T follicular helper cell (primary cell): Measurements from ENCODE around the gene SMR3B.

ENCODE experiments used
- DNase-seq: peaks from one replicate; pipeline ENCODE4 v3.0.0-alpha.2; 2020; ENCODE audit warnings: low read depth
- total RNA-seq, 2 experiments: gene quantifications; one replicate each; lab custom pipeline; 2026; lab: John Stamatoyannopoulos, UW

The SMR3B gene
- 0 reads per million in 2 experiments for total RNA-seq

GRCh38 chr4:70382691-70383181 is at the start of gene SMR3B:
SMR3B (plus strand) TSS chr4:70383131; CDS start chr4:70384511, 1,380 bp downstream.
- no peak for DNase-seq

DNA sequence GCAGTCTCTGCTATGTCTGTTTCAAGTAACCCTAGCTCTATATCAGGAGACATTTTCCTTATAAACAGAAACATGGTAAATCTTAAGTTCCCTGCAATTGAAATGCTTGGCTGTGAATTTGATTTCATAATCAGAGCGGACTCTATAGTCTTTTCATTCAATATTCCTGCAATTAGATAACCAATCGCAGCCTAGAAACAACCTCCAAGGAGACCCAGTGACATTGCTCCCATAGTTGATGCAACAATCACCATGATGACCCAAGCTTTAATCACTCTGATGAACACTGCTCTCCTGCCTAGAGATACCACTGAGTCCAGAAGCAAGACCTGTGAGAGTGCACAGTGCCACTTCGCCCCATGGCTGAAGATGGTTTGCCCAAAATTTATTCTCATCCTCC is 48.2 kb upstream of the SMR3B start, which contains the start of gene CABS1:
CABS1 (plus strand) TSS at position 301 of the 400 bp plus-strand sequence; CDS start at position 360, 59 bp downstream.
- DNase-seq: no peak

GRCh38 chr4:70336043-70336442 is 46.9 kb upstream of the SMR3B start:
- no peak for DNase-seq

DNA sequence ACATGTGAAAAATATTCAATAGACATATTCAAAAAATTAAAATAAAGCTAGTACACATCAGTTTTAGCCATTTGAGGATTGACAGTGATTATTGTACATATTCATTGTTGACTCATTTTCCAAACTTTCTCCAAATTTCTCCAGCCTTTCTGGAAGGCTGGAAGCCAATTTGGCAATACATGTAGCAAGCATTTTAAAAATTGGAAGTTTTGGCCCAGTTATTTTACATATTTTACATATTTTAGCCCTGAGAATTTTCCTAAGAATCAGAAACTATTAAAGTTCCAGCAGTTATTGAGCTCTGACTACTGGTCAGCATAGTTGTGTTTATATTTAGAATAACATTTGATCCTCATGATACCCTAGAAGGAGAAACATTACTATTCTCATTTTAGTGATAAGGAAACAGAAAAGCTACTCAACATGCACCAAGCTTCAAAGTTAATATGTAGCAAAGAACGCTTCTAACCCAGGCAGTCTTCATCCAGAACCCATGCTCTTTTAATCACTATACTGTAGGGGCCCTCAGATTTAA is 45.0 kb upstream of the SMR3B start:
- no peak for DNase-seq

DNA sequence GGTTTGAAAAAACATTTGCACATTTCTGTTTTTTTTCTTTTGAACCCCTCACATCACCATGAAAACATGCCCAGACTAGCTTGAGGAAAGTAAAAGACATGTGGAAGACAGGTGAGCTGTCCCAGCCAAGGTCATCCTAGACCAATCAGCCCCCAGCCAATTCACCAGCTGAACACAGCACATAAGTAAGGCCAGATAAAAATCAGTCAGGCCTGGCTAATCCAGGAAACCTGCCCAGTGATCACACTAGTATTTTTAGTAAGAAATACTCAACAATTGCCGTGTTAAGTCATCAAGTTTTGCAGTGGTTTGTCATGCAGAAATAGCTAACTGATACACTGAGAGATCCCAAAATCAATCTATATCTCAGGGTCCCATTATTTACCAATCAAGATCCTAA is 26.7 kb upstream of the SMR3B start:
- no peak for DNase-seq

DNA sequence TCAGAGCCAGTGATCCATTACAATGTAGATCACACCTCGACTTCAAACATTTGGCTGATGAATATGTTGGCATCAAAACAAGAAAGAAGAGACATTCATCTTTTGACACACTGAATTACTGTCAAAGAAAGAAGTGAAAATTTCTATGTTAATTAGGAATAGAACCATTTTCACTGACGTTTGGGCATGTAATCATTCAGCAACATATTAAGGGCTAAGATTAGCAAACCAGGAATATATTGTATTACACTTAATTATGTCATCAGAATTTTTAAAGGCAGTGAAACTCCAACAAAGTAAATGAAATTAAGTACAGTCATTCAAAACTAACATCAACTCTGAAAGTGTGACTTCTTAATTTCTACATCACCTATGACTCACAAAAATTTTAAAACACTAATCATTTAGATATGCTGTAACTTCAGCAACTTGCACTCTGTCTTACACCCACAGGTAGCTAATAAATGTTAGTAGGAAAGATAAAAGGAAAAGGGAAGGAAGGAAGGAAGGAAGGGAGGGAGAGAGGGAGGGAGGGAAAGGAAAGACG is 23.7 kb upstream of the SMR3B start:
- DNase-seq: no peak

DNA sequence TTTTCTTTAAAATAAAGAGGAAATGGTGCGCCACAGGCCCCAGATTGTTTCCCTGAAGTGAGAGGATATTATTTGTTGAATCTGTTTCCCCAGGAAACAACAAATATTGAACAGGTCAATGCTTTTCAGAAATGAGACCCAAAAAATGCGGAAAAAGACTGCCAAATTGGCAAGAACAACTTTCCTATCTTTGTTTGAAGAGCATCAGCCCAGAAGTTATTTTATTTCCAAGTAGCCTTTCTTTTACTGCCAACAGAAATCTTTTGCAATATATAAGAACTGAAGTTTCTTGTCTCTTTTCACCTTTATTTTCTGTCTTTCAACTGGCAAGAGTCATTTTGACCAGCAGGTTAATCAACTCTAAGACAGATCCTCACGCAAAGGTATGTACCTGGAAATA is 22.5 kb upstream of the SMR3B start, which contains the start of gene SMR3A:
SMR3A (plus strand) TSS at position 301 of the 400 bp plus-strand sequence. CDS start 1,356 bp downstream, outside the sequence.
- no peak for DNase-seq

DNA sequence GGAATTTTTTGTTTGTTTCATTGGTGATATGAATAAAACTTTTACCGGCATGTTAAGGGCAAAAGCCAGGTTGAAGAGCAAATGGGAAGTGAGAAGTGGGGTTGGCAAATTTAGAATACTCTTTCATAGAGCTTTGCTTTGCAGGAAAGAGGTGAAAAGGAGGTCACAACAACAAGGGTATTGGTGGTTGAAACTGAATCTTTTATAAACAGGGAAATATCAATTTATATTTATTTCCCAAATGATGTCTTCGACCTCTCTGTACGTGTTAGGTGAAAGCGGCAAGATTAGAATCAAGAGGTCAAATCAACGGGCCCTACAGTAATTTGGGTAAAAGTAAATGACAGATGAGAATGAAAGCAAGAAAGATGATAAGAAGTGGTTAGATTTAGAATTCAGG is 18.9 kb upstream of the SMR3B start:
- no peak for DNase-seq

DNA sequence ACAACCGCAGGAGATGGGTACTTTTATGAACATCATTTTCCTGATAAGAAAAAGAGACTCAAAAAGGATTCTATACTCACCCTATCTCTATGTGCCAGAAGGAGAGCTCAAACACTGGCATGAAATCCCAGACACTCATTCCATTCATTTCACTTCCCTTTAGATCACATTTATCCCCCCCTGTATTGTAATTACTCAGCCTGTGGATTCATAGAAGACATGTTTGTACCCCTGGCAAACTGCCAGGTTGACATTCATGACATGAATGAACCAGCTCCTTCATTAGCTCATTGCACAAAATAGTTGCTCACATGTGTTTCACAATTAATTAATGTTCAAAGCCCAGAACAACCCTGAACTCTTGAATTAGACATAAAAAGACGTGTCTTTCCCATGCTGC is 17.5 kb upstream of the SMR3B start:
- DNase-seq: no peak

DNA sequence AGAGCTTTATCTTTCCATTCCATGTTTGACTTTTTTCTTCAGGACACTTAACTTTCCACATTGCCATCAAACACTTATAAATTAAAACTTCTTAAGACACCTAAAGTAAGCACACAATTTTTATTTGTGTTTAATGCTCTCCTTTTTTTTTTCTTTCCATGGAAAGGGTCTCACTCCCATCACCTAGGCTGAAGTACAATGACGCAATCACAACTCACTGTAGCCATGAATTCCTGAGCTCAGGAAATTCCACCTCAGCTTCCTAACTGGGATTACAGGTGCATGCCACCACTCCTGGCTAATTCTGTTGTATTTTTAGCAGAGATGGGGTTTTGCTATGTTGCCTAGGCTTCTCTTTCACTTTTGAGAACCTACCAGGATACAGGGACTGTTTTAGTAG is 15.1 kb upstream of the SMR3B start:
- no peak for DNase-seq

GRCh38 chr4:70371987-70372386 is 10.9 kb upstream of the SMR3B start:
- DNase-seq: no peak

DNA sequence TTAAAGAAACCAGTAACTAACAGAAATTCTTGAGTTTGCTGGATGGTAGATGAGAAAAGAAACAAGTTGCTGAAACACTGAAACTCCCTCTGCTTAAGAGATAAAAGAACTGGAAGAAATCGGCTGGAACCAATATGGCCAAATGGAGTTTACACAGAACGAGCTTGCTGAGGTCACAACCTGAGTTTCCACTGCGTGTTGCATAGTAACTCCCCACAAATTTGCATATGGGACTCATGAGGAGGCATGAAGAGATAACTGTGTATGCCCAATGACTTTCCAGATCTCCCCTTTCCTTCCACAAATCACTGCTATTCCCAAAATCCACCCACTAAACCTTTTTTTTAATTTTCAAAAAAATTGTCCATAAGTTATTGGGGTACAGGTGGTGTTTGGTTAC is 10.2 kb upstream of the SMR3B start:
- DNase-seq: no peak

GRCh38 chr4:70380578-70380977 is 2.4 kb upstream of the SMR3B start:
- no peak for DNase-seq

DNA sequence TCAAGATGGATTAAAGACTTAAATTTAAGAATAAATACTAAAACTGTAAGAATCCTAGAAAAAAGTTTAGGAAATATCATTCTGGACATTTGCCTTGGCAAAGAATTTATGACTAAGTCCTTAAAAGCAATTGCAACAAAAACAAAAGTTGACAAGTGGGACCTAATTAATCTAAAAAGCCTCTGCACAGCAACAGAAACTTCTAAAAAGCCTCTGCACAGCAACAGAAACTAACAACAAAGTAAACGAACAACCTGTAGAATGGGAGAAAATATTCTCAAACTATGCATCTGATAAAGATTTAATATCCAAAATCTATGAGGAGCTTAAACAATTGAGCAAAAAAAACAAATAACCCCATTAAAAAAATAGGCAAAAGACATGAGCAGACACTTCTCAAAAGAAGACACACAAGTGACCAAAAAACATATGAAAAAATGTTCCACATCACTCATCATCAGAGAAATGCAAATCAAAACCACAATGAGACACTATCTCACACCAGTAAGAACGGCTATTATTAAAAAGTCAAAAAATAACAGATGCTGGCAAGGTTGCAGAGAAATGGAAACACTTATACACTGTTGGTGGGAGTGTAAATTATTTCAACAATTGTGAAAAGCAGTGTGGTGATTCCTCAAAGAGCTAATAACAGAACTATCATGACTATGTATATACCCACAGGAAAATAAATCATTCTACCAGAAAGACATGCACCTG is 9.3 kb downstream of the SMR3B start:
- DNase-seq: no peak

DNA sequence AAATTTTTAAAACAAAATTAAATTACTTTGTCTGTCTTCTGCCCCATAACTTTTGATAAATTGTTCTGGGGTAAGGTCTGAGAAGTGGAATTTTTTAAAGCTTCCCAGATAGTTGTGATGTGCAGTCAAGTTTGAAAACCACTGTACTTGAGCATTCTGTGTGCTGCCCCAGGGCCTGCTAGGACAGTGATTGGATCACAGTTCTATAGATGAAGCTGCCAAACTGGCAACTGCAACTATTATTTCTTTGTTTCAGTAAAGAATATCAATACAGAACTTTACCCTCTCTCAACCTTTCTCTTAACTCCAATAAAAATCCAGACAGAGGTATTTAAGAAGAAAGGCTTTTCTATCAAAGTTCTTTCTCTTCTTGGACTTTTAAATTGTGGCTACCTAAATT is 14.6 kb downstream of the SMR3B start, which contains the start of gene OPRPN:
OPRPN (plus strand) TSS at position 361 of the 400 bp plus-strand sequence. CDS start 1,346 bp downstream, outside the sequence.
- DNase-seq: no peak

DNA sequence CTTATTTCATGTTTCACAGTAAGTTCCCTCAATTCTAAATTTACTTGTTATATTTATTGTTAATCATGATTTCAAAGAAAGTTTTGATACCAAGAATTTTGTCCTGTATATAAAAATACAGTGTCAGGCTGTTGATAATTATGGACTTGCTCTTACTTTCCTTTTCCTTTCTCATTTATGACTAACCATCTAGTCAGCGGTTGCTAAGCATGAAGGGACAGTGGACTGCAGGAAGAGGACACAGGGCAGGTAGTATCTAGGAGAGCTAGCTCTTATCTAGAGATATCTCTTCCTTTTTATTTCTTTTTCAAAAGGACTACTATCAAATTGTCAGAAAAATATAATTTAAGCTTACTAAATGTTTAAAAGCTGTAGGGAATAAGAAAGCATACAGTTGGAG is 16.4 kb downstream of the SMR3B start:
- DNase-seq: no peak

DNA sequence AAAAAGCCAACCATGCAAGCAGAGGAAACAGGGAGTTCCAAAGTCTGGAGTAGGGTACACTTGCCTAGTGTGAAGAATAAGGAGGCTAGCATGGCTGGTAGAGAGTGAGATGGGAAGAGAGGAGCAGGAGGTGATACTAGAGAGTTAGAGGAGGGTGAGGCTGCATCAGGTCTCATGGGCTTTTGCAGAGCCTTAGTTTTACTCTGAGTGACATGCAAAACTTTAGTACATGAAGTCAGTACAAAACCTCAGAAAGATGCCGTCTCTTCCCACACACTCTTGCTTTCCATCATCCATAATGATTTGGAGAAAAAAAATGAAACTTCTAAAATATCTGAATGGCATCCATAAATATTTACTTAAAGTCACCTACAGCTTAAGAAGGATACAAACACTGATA is 19.8 kb downstream of the SMR3B start:
- DNase-seq: no peak

GRCh38 chr4:70405765-70406164 is 22.8 kb downstream of the SMR3B start:
- DNase-seq: no peak

DNA sequence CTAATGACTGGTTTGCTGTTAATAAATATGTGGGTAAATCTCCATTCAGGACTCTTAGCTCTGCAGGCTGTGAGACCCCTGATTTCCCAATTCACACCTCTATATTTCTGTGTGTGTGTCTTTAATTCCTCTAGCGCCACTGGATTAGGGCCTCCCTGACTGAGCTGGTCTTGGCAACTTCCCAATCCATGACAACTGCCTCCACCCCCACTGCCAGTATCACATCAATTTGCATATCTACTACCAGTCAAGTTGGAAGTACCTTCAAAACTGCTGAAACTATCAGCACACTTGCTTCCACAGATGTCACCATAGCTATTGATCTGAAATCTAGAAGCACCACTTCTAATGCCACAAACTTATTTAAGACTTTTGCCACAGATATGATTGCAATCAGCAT is 42.4 kb downstream of the SMR3B start:
- no peak for DNase-seq

DNA sequence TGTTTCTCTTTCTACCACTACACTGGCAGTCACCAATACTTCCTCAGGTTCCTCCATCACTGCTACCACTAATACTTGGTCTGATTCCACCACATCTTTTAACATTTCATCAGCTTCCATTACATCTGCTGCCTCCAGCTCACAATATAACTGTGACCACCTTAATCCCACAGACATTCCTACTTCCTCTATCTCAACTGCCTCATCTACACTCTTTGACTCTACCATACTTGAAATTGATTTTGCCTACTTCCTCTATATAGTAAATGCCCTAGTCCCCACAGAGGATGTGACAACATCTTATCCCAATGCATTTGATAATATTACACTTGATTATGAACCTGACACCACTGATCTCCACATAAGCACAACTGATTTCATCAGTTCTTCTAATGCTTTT is 43.9 kb downstream of the SMR3B start:
- DNase-seq: no peak

GRCh38 chr4:70437197-70437596 is 54.3 kb downstream of the SMR3B start:
- DNase-seq: no peak
